Duodenal mucosa (tissue), 2 donors: Measurements from ENCODE around the gene GNA14.
"Not testable (repeated sequence)": the region's sequence is repeated elsewhere in the genome, so short reads cannot be mapped to it uniquely, and the experiment has no call there.

Experiments
- H3K27ac ChIP-seq: one replicate; pipeline ENCODE4 v1.7.0; 2013; ENCODE audit warnings: low read depth, low read length
- H3K27me3 ChIP-seq, 2 donors: one replicate each; pipeline ENCODE4 v1.7.0; 2013; ENCODE audit warnings: low read length in 2 of 2, control low read depth in 1 of 2; ENCODE audit not compliant: insufficient read depth in 2 of 2, control insufficient read depth in 1 of 2
- H3K36me3 ChIP-seq, 2 donors: one replicate each; pipeline ENCODE4 v1.7.0; 2013; ENCODE audit warnings: low read length in 2 of 2, control low read depth in 1 of 2; ENCODE audit not compliant: insufficient read depth in 2 of 2, control insufficient read depth in 1 of 2
- H3K4me1 ChIP-seq, 2 donors: one replicate each; pipeline ENCODE4 v1.7.0; 2013; ENCODE audit warnings: low read length in 2 of 2, control low read depth in 1 of 2; ENCODE audit not compliant: insufficient read depth in 2 of 2, control insufficient read depth in 1 of 2
- H3K4me3 ChIP-seq, 2 donors: one replicate each; pipeline ENCODE4 v1.7.0; 2013; ENCODE audit warnings: low read length in 2 of 2, low read depth in 1 of 2
- H3K9ac ChIP-seq, 2 donors: one replicate each; pipeline ENCODE4 v1.7.0; 2013; ENCODE audit warnings: low read length in 2 of 2, low read depth in 1 of 2
- H3K9me3 ChIP-seq, 2 donors: one replicate each; pipeline ENCODE4 v1.7.0; 2013; ENCODE audit warnings: low read length in 2 of 2, control low read depth in 1 of 2; ENCODE audit not compliant: control insufficient read depth in 1 of 2

Gene GNA14

GRCh38 chr9:77589046-77589795 lies 58.9 kb downstream of the GNA14 start:
- no peak overlapping the region for H3K9ac ChIP-seq
- peaks cover 7 to 22% of the 10 kb centered on the region in 2 donors for H3K4me1 ChIP-seq
- H3K27me3 ChIP-seq, result no peaks in the 10 kb centered on the region
- no peaks in the 10 kb centered on the region for H3K36me3 ChIP-seq
- no peaks in the 10 kb centered on the region for H3K9me3 ChIP-seq
- H3K27ac ChIP-seq, result no peak overlapping the region
- no peak overlapping the region for H3K4me3 ChIP-seq

GRCh38 chr9:77588271-77588937 lies 59.7 kb downstream of the GNA14 start:
- Histone ChIP-seq H3K36me3 (no peaks in the 10 kb centered on the region), H3K27ac (no peak overlapping the region), H3K4me3 (no peak overlapping the region), H3K4me1 (peaks cover 7 to 24% of the 10 kb centered on the region in 2 donors), H3K27me3 (no peaks in the 10 kb centered on the region), H3K9me3 (no peaks in the 10 kb centered on the region), H3K9ac (no peak overlapping the region)

- Histone ChIP-seq H3K27ac (no peak overlapping the region), H3K4me3 (no peak overlapping the region)
Measured at GRCh38 chr9:77587851-77588250, 60.3 kb downstream of the GNA14 start.

GRCh38 chr9:77587042-77587441 lies 61.1 kb downstream of the GNA14 start:
- Histone ChIP-seq H3K27me3 (no peaks in the 10 kb centered on the region), H3K36me3 (no peaks in the 10 kb centered on the region), H3K9me3 (no peaks in the 10 kb centered on the region), H3K4me3 (no peak overlapping the region), H3K27ac (no peak overlapping the region), H3K9ac (no peak overlapping the region), H3K4me1 (peaks cover 11 to 33% of the 10 kb centered on the region in 2 donors)

More at GRCh38 chr9:77587851-77588250, 60.3 kb downstream of the GNA14 start:
- Histone ChIP-seq H3K9ac (no peak overlapping the region), H3K27me3 (no peaks in the 10 kb centered on the region), H3K4me1 (peaks cover 8 to 30% of the 10 kb centered on the region in 2 donors), H3K9me3 (no peaks in the 10 kb centered on the region), H3K36me3 (no peaks in the 10 kb centered on the region)

- Histone ChIP-seq H3K4me3 (no peak overlapping the region), H3K27ac (no peak overlapping the region), H3K4me1 (peaks cover 11 to 33% of the 10 kb centered on the region in 2 donors), H3K9ac (no peak overlapping the region), H3K36me3 (no peaks in the 10 kb centered on the region), H3K9me3 (no peaks in the 10 kb centered on the region), H3K27me3 (no peaks in the 10 kb centered on the region)
Measured at GRCh38 chr9:77586591-77586990, 61.5 kb downstream of the GNA14 start.

GRCh38 chr9:77585335-77585786 lies 62.8 kb downstream of the GNA14 start:
- no peaks in the 10 kb centered on the region for H3K36me3 ChIP-seq

GRCh38 chr9:77584927-77585326 lies 63.2 kb downstream of the GNA14 start:
- H3K4me1 ChIP-seq, result peaks cover 11 to 33% of the 10 kb centered on the region in 2 donors
- H3K36me3 ChIP-seq, result not testable (repeated sequence)

More at GRCh38 chr9:77585335-77585786, 62.8 kb downstream of the GNA14 start:
- Histone ChIP-seq H3K4me3 (no peak overlapping the region), H3K4me1 (peaks cover 11 to 33% of the 10 kb centered on the region in 2 donors), H3K9me3 (no peaks in the 10 kb centered on the region), H3K27ac (no peak overlapping the region), H3K9ac (no peak overlapping the region), H3K27me3 (no peaks in the 10 kb centered on the region)

GRCh38 chr9:77582961-77583576 lies 65.1 kb downstream of the GNA14 start:
- Histone ChIP-seq H3K36me3 (no peaks in the 10 kb centered on the region), H3K27ac (no peak overlapping the region), H3K4me1 (peaks cover 4 to 17% of the 10 kb centered on the region in 2 donors), H3K9me3 (no peaks in the 10 kb centered on the region), H3K27me3 (no peaks in the 10 kb centered on the region), H3K4me3 (no peak overlapping the region), H3K9ac (no peak overlapping the region)

More at GRCh38 chr9:77584927-77585326, 63.2 kb downstream of the GNA14 start:
- not testable (repeated sequence) for H3K9me3 ChIP-seq, H3K4me3 ChIP-seq, H3K9ac ChIP-seq, H3K27me3 ChIP-seq, H3K27ac ChIP-seq

GRCh38 chr9:77582525-77582924 lies 65.6 kb downstream of the GNA14 start:
- no peaks in the 10 kb centered on the region for H3K9me3 ChIP-seq
- H3K9ac ChIP-seq, result no peak overlapping the region
- no peaks in the 10 kb centered on the region for H3K36me3 ChIP-seq
- H3K27me3 ChIP-seq, result no peaks in the 10 kb centered on the region
- peaks cover 4 to 11% of the 10 kb centered on the region in 2 donors for H3K4me1 ChIP-seq
- H3K27ac ChIP-seq, result no peak overlapping the region
- no peak overlapping the region for H3K4me3 ChIP-seq

GRCh38 chr9:77575785-77576184 lies 72.3 kb downstream of the GNA14 start:
- peaks cover 0 to 4% of the 10 kb centered on the region in 2 donors for H3K4me1 ChIP-seq
- H3K4me3 ChIP-seq, result no peak overlapping the region
- no peaks in the 10 kb centered on the region for H3K27me3 ChIP-seq
- H3K9ac ChIP-seq, result no peak overlapping the region
- no peak overlapping the region for H3K27ac ChIP-seq
- H3K36me3 ChIP-seq, result no peaks in the 10 kb centered on the region
- H3K9me3 ChIP-seq, result no peaks in the 10 kb centered on the region
